Anterior cingulate cortex (tissue), 58 donors: ENCODE data around the gene ACVR1C.

ENCODE experiments used
- DNase-seq, 58 donors: peaks; one replicate each; lab custom pipeline; 2025; lab: John Stamatoyannopoulos, UW

The ACVR1C gene

GRCh38 chr2:157628477-157629415, at the start of gene ACVR1C:
Gene ACVR1C (minus strand): TSS chr2:157628864. CDS start chr2:157628644, 220 bp downstream.
- DNase-seq = peak in 55 of 58 donors; percentile 12 to 82 (median 58)

GRCh38 chr2:157677941-157678340, 49.3 kb upstream of the ACVR1C start:
- DNase-seq = no peak

GRCh38 chr2:157672129-157672528, 43.5 kb upstream of the ACVR1C start:
- DNase-seq = peak in 3 of 58 donors; percentile 1 to 24 (median 17)

- DNase-seq = no peak
These were observed 33.7 kb upstream of the ACVR1C start for GRCh38 chr2:157662401-157662800.

GRCh38 chr2:157661776-157662175, 33.1 kb upstream of the ACVR1C start:
- no peak for DNase-seq

GRCh38 chr2:157657858-157658257, 29.2 kb upstream of the ACVR1C start:
- no peak for DNase-seq

GRCh38 chr2:157657101-157657500, 28.4 kb upstream of the ACVR1C start:
- no peak for DNase-seq

- no peak for DNase-seq
These were observed 16.1 kb upstream of the ACVR1C start for GRCh38 chr2:157644776-157645175.

GRCh38 chr2:157631861-157632260, 3.2 kb upstream of the ACVR1C start:
- DNase-seq = no peak

GRCh38 chr2:157627594-157628476, 829 bp downstream of the ACVR1C start:
- peak in 16 of 58 donors; percentile 2 to 48 (median 17) for DNase-seq

GRCh38 chr2:157625296-157625695, 3.4 kb downstream of the ACVR1C start:
- DNase-seq = no peak

GRCh38 chr2:157620956-157621355, 7.7 kb downstream of the ACVR1C start:
- DNase-seq = no peak

GRCh38 chr2:157611726-157612125, 16.9 kb downstream of the ACVR1C start:
- no peak for DNase-seq

- DNase-seq = no peak
These were observed 17.6 kb downstream of the ACVR1C start for GRCh38 chr2:157611110-157611509.

- DNase-seq = no peak
These were observed 22.1 kb downstream of the ACVR1C start for GRCh38 chr2:157606534-157606933.

GRCh38 chr2:157603198-157603597, 25.5 kb downstream of the ACVR1C start:
- no peak for DNase-seq

- DNase-seq = no peak
These were observed 26.9 kb downstream of the ACVR1C start for GRCh38 chr2:157601807-157602206.

GRCh38 chr2:157596992-157597681, 31.5 kb downstream of the ACVR1C start:
- DNase-seq = peak in 29 of 58 donors; percentile 1 to 43 (median 9)

- peak in 3 of 58 donors; percentile 1 to 46 (median 3) for DNase-seq
These were observed 35.3 kb downstream of the ACVR1C start for GRCh38 chr2:157593411-157593810.

- no peak for DNase-seq
These were observed 35.7 kb downstream of the ACVR1C start for GRCh38 chr2:157592948-157593347.
